Measurements from ENCODE around the gene CSNK1G2.

- TF ChIP-seq CTCF (IDR thresholded peaks at IDR 0.05) = no peak
- no peak for TF ChIP-seq EP300 (IDR thresholded peaks at IDR 0.05; ENCODE audit: low read depth)
- no peak for TF ChIP-seq POLR2A (IDR thresholded peaks at IDR 0.05)
- peak in 1 of 3 donors; percentile 3 for TF ChIP-seq POLR2AphosphoS5 (IDR thresholded peaks at IDR 0.05)
Measured at GRCh38 chr19:1941146-1942077, at the start of gene CSNK1G2.
